ENCODE measurements around the gene BRWD1. TPM values are rescaled to one million over a fixed set of nuclear protein-coding genes. Genes with fewer than 3 reads are reported as not detected.

Gene BRWD1
- total and polyA plus RNA-seq, 2 of the 13 experiments (the other 11 are each of a cell fraction or from before 2014, with no cell fraction given) = 13.9 to 28.0 TPM

DNA sequence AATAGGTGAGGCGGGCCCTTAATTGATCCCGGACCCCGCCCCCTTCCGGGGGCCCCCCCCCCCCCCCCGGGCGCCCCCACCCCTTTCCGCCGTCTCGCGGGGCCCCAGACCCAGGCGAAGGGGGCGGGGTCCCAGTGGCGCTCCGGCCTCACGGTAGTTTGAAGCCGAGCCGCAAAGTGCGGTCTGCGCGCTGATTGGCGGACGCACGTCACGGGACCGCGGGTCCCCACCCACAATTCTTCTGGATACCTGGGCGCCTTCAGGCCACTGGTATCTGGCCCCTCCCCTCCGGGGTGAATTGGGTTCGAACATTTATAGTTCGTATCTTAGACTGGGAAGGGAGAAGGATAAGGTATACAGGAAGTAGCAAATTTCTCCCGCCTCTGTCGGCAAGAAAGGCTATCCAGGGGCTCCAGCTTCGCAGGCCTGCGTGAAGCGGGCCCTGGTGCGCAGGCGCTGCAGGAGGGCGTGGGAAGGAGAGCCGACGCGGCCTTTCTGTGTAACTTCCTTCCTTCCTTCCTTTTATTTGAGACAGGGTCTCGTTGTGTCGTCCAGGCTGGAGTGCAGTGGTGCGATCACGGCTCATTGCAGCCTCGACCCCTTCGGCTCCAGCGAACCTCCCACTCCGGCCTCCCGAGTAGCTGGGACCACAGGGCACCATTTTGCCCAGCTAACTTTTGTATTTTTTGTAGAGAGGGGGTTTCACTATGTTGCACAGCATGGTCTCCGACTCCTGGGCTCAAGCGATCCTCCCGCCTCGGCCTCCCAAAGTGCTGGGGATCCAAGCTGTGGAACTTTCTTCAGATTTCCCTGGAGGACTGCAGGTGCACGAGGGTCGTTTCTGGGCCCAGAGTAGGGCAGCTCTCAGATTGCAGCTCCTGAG is 36.0 kb upstream of the BRWD1 start (continued):
- TF ChIP-seq, protein P1, sequence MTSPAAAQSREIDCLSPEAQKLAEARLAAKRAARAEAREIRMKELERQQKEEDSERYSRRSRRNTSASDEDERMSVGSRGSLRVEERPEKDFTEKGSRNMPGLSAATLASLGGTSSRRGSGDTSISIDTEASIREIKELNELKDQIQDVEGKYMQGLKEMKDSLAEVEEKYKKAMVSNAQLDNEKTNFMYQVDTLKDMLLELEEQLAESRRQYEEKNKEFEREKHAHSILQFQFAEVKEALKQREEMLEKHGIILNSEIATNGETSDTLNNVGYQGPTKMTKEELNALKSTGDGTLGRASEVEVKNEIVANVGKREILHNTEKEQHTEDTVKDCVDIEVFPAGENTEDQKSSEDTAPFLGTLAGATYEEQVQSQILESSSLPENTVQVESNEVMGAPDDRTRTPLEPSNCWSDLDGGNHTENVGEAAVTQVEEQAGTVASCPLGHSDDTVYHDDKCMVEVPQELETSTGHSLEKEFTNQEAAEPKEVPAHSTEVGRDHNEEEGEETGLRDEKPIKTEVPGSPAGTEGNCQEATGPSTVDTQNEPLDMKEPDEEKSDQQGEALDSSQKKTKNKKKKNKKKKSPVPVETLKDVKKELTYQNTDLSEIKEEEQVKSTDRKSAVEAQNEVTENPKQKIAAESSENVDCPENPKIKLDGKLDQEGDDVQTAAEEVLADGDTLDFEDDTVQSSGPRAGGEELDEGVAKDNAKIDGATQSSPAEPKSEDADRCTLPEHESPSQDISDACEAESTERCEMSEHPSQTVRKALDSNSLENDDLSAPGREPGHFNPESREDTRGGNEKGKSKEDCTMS (CRISPR knock-in tag; conservative IDR thresholded peaks at IDR 0.05) = no peak
- TF ChIP-seq, protein P2, sequence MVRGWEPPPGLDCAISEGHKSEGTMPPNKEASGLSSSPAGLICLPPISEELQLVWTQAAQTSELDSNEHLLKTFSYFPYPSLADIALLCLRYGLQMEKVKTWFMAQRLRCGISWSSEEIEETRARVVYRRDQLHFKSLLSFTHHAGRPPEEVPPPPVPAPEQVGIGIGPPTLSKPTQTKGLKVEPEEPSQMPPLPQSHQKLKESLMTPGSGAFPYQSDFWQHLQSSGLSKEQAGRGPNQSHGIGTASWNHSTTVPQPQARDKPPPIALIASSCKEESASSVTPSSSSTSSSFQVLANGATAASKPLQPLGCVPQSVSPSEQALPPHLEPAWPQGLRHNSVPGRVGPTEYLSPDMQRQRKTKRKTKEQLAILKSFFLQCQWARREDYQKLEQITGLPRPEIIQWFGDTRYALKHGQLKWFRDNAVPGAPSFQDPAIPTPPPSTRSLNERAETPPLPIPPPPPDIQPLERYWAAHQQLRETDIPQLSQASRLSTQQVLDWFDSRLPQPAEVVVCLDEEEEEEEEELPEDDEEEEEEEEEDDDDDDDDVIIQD (CRISPR knock-in tag; IDR thresholded peaks at IDR 0.05; ENCODE audit: low read depth) = no peak
- TF ChIP-seq KDM5A (IDR thresholded peaks at IDR 0.05; ENCODE audit: borderline replicate concordance, low read length) (peak; percentile 70; the same call in 1 of the 2 replicates), ZNF629 (CRISPR knock-in tag; conservative IDR thresholded peaks at IDR 0.05) (no peak), ZSCAN30 (CRISPR knock-in tag; IDR thresholded peaks at IDR 0.05) (no peak), ZNF547 (CRISPR knock-in tag; IDR thresholded peaks at IDR 0.05) (0 out of 2 replicates have a peak, but pooled peaks have one; percentile 19), ZNF24 (IDR thresholded peaks at IDR 0.05) (no peak; the same call in 1 of the 2 replicates), ZNF788 (CRISPR knock-in tag; IDR thresholded peaks at IDR 0.05; ENCODE audit: borderline replicate concordance) (peak; percentile 39; the same call in 1 of the 2 replicates), ZC3H13 (CRISPR knock-in tag; IDR thresholded peaks at IDR 0.05) (no peak), ZNF333 (CRISPR knock-in tag; IDR thresholded peaks at IDR 0.05; ENCODE audit: borderline replicate concordance) (no peak), SOX6 (IDR thresholded peaks at IDR 0.05) (no peak), SOX6 (CRISPR knock-in tag; IDR thresholded peaks at IDR 0.05) (peak; percentile 17; the same call in 1 of the 2 replicates), AGO2 (optimal IDR thresholded peaks at IDR 0.05; ENCODE audit: low read depth, low read length) (no peak)
- TF ChIP-seq, protein P3, sequence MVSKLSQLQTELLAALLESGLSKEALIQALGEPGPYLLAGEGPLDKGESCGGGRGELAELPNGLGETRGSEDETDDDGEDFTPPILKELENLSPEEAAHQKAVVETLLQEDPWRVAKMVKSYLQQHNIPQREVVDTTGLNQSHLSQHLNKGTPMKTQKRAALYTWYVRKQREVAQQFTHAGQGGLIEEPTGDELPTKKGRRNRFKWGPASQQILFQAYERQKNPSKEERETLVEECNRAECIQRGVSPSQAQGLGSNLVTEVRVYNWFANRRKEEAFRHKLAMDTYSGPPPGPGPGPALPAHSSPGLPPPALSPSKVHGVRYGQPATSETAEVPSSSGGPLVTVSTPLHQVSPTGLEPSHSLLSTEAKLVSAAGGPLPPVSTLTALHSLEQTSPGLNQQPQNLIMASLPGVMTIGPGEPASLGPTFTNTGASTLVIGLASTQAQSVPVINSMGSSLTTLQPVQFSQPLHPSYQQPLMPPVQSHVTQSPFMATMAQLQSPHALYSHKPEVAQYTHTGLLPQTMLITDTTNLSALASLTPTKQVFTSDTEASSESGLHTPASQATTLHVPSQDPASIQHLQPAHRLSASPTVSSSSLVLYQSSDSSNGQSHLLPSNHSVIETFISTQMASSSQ (IDR thresholded peaks at IDR 0.05; ENCODE audit: low read depth) = no peak
- TF ChIP-seq, protein P3 (CRISPR knock-in tag; IDR thresholded peaks at IDR 0.05; ENCODE audit: borderline replicate concordance) = peak; percentile 37; the same call in 1 of the 2 replicates
- TF ChIP-seq, protein P4, sequence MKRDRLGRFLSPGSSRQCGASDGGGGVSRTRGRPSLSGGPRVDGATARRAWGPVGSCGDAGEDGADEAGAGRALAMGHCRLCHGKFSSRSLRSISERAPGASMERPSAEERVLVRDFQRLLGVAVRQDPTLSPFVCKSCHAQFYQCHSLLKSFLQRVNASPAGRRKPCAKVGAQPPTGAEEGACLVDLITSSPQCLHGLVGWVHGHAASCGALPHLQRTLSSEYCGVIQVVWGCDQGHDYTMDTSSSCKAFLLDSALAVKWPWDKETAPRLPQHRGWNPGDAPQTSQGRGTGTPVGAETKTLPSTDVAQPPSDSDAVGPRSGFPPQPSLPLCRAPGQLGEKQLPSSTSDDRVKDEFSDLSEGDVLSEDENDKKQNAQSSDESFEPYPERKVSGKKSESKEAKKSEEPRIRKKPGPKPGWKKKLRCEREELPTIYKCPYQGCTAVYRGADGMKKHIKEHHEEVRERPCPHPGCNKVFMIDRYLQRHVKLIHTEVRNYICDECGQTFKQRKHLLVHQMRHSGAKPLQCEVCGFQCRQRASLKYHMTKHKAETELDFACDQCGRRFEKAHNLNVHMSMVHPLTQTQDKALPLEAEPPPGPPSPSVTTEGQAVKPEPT (CRISPR knock-in tag; IDR thresholded peaks at IDR 0.05; ENCODE audit: low read depth) = peak; percentile 73; the same call in 1 of the 2 replicates
- TF ChIP-seq, protein P5, sequence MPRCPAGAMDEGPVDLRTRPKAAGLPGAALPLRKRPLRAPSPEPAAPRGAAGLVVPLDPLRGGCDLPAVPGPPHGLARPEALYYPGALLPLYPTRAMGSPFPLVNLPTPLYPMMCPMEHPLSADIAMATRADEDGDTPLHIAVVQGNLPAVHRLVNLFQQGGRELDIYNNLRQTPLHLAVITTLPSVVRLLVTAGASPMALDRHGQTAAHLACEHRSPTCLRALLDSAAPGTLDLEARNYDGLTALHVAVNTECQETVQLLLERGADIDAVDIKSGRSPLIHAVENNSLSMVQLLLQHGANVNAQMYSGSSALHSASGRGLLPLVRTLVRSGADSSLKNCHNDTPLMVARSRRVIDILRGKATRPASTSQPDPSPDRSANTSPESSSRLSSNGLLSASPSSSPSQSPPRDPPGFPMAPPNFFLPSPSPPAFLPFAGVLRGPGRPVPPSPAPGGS (CRISPR knock-in tag; IDR thresholded peaks at IDR 0.05) = no peak
